HCT116 (cell line): ENCODE results near the gene OXT. TPM values are rescaled to one million over a fixed set of nuclear protein-coding genes. Genes with fewer than 3 reads are reported as not detected.

Source experiments
- ATAC-seq: fragments of 200-7000 bp; cut with Tn5 transposase; 2 replicates; pipeline ENCODE4 v1.9.1; 2020; ENCODE audit warnings: mild to moderate bottlenecking, moderate library complexity
- BruUV-seq: library from RNA; stranded (reverse); fragments of 400-500 nt; replicated peaks from 2 replicates; lab custom pipeline; 2021; lab: Mats Ljungman, UMichigan
- CTCF ChIA-PET: fragments of 300-600 bp; sonication (Branson Sonifier 250); formaldehyde crosslinking; loops from one replicate; lab custom pipeline; 2021; ENCODE audit warnings: antibody characterized with exemption; lab: Charles Lee
- POLR2A ChIA-PET: fragments of 300-600, 350-600 bp; sonication (Branson Sonifier 250); formaldehyde crosslinking; loops from one replicate; lab custom pipeline; 2021; ENCODE audit warnings: antibody characterized with exemption; lab: Charles Lee
- RAD21 ChIA-PET, 2 experiments: fragments of 300-600 bp; sonication (Branson Sonifier 250); formaldehyde crosslinking; loops; one replicate each; lab custom pipeline; 2023; ENCODE audit warnings: low total read pairs in 2 of 2; ENCODE audit not compliant: uncharacterized antibody in 2 of 2, unreplicated experiment in 2 of 2, low non-redundant PET in 1 of 2; lab: Charles Lee
- DNase-seq: peaks from one replicate; pipeline ENCODE4 v3.0.0-alpha.2; 2010; ENCODE audit warnings: low read depth, low spot score
- H2AFZ ChIP-seq: fragments of 200-600 bp; shearing (Covaris generic), sonication (generic); 2 replicates; pipeline ENCODE4 v1.6.1; 2017; ENCODE audit warnings: low read depth, mixed run types, mixed read lengths, antibody characterized with exemption, low read length; ENCODE audit not compliant: poor library complexity, severe bottlenecking
- H3K27ac ChIP-seq: 2 replicates; pipeline ENCODE4 v1.5.1; 2012; ENCODE audit warnings: low read depth, low read length
- H3K27me3 ChIP-seq: fragments of 200-600 bp; sonication (generic); 2 replicates; pipeline ENCODE4 v1.6.1; 2016; ENCODE audit warnings: mixed run types, low read length, mixed read lengths; ENCODE audit not compliant: insufficient read depth
- H3K36me3 ChIP-seq, 2 experiments: fragments of 200-500 bp in 1 of 2; fragments of 200-600 bp in 1 of 2; sonication (Bioruptor generic) in 1 of 2; sonication (generic) in 1 of 2; 2 replicates each; pipeline versions ENCODE4 v1.5.1 to v1.6.1; 2014 to 2016; ENCODE audit warnings: low read length in 2 of 2, inconsistent platforms in 1 of 2, mixed read lengths in 1 of 2, mixed run types in 1 of 2; ENCODE audit not compliant: insufficient read depth in 2 of 2, control insufficient read depth in 1 of 2
- H3K4me1 ChIP-seq, 2 experiments: fragments of 200-600 bp in 1 of 2; sonication (generic) in 1 of 2; 2 replicates each; pipeline versions ENCODE4 v1.5.1 to v1.6.1; 2012 to 2017; ENCODE audit warnings: low read length in 2 of 2, inconsistent platforms in 1 of 2, mild to moderate bottlenecking in 1 of 2, mixed read lengths in 1 of 2, mixed run types in 1 of 2, moderate library complexity in 1 of 2; ENCODE audit not compliant: insufficient read depth in 2 of 2, control insufficient read depth in 1 of 2
- H3K4me2 ChIP-seq: fragments of 200-600 bp; sonication (generic); 2 replicates; pipeline ENCODE4 v1.6.1; 2017; ENCODE audit warnings: mixed run types, low read length, mixed read lengths
- H3K4me3 ChIP-seq, 2 experiments: fragments of 200-600 bp in 1 of 2; sonication (generic) in 1 of 2; replicated peaks in 1 of 2; 2 replicates each; pipeline ENCODE4 v1.5.1; 2011 to 2016; ENCODE audit warnings: low read length in 2 of 2, control low read depth in 1 of 2, low read depth in 1 of 2, mild to moderate bottlenecking in 1 of 2, mixed read lengths in 1 of 2, mixed run types in 1 of 2
- H3K79me2 ChIP-seq: fragments of 200-600 bp; sonication (generic); 2 replicates; pipeline ENCODE4 v1.6.1; 2017; ENCODE audit warnings: mild to moderate bottlenecking, mixed run types, low read length, moderate library complexity, mixed read lengths; ENCODE audit not compliant: insufficient read depth
- H3K9ac ChIP-seq: fragments of 200-600 bp; sonication (generic); 2 replicates; pipeline ENCODE4 v1.6.1; 2016; ENCODE audit warnings: low read length, mixed read lengths
- H3K9me2 ChIP-seq: fragments of 200-600 bp; sonication (generic), shearing (Covaris generic); 2 replicates; pipeline ENCODE4 v1.6.1; 2017; ENCODE audit warnings: mixed run types, mild to moderate bottlenecking, moderate library complexity; ENCODE audit not compliant: insufficient read depth
- H3K9me3 ChIP-seq, 2 experiments: fragments of 200-500 bp in 1 of 2; fragments of 200-600 bp in 1 of 2; sonication (Bioruptor generic) in 1 of 2; sonication (generic) in 1 of 2; 2 replicates each; pipeline ENCODE4 v1.6.1; 2014 to 2017; ENCODE audit warnings: low read length in 2 of 2, mixed read lengths in 2 of 2, inconsistent platforms in 1 of 2, low read depth in 1 of 2, mild to moderate bottlenecking in 1 of 2, mixed run types in 1 of 2, moderate library complexity in 1 of 2; ENCODE audit not compliant: control insufficient read depth in 1 of 2, insufficient read depth in 1 of 2
- H4K20me1 ChIP-seq: fragments of 200-600 bp; sonication (generic), shearing (Covaris generic); 2 replicates; pipeline ENCODE4 v1.6.1; 2017; ENCODE audit warnings: mixed run types, mild to moderate bottlenecking, moderate library complexity; ENCODE audit not compliant: insufficient read depth
- CEBPB ChIP-seq: IDR thresholded peaks from 2 replicates; pipeline ENCODE4 v1.6.1; 2012; ENCODE audit warnings: low read depth
- CTCF ChIP-seq, 3 experiments: fragments of 200-600 bp in 1 of 3; sonication (generic) in 1 of 3; IDR thresholded peaks in 2 of 3; conservative IDR thresholded peaks in 1 of 3; 2 replicates each; pipeline ENCODE4 v1.5.1; 2012 to 2017; ENCODE audit warnings: low read depth in 2 of 3, low read length in 2 of 3, antibody characterized with exemption in 1 of 3, borderline replicate concordance in 1 of 3, control low read depth in 1 of 3, mild to moderate bottlenecking in 1 of 3, mixed read lengths in 1 of 3, mixed run types in 1 of 3, moderate library complexity in 1 of 3; ENCODE audit not compliant: insufficient read depth in 1 of 3
- EGR1 ChIP-seq: IDR thresholded peaks from 2 replicates; pipeline ENCODE4 v1.6.1; 2012; ENCODE audit warnings: low read depth
- EZH2 ChIP-seq: fragments of 200-600 bp; sonication (generic); IDR thresholded peaks from 2 replicates; pipeline ENCODE4 v1.6.1; 2017; ENCODE audit warnings: antibody characterized with exemption, mixed run types
- EZH2phosphoT487 ChIP-seq: fragments of 200-600 bp; IDR thresholded peaks from 2 replicates; pipeline ENCODE4 v1.6.1; 2018; ENCODE audit warnings: antibody characterized with exemption, borderline replicate concordance
- FOSL1 ChIP-seq: IDR thresholded peaks from 2 replicates; pipeline ENCODE4 v1.6.1; 2012; ENCODE audit warnings: low read depth
- JUND ChIP-seq: IDR thresholded peaks from 2 replicates; pipeline ENCODE4 v1.6.1; 2012
- POLR2A ChIP-seq: IDR thresholded peaks from 2 replicates; pipeline ENCODE4 v1.7.0; 2011; ENCODE audit warnings: borderline replicate concordance; ENCODE audit not compliant: insufficient read depth, insufficient read length; ENCODE audit errors: extremely low read depth
- POLR2AphosphoS5 ChIP-seq: IDR thresholded peaks from 2 replicates; pipeline ENCODE4 v1.6.1; 2011; ENCODE audit warnings: mild to moderate bottlenecking, low read depth, low read length, moderate library complexity
- RAD21 ChIP-seq: IDR thresholded peaks from 2 replicates; pipeline ENCODE4 v1.6.1; 2012; ENCODE audit warnings: low read depth, mild to moderate bottlenecking
- SRF ChIP-seq: IDR thresholded peaks from 2 replicates; pipeline ENCODE4 v1.6.1; 2012; ENCODE audit warnings: low read depth
- TCF7L2 ChIP-seq: IDR thresholded peaks from 2 replicates; pipeline ENCODE4 v1.7.0; 2011; ENCODE audit warnings: borderline replicate concordance, inconsistent platforms; ENCODE audit not compliant: insufficient read depth, insufficient read length; ENCODE audit errors: extremely low read depth
- YY1 ChIP-seq: IDR thresholded peaks from 2 replicates; pipeline ENCODE4 v1.6.1; 2011; ENCODE audit warnings: low read length, low read depth, moderate library complexity, mild to moderate bottlenecking; ENCODE audit not compliant: insufficient replicate concordance; ENCODE audit errors: extremely low read depth
- ZFX ChIP-seq: fragments of 450-650 bp; IDR thresholded peaks from 2 replicates; pipeline ENCODE4 v1.6.1; 2017
- ZNF274 ChIP-seq: fragments of 200-500 bp; sonication (Bioruptor generic); IDR thresholded peaks from 2 replicates; pipeline ENCODE4 v1.6.1; 2014; ENCODE audit warnings: mild to moderate bottlenecking, low read depth, low read length, inconsistent platforms
- intact Hi-C: fragments of 100-400 bp; cut with micrococcal nuclease; formaldehyde crosslinking; loops from 2 replicates; pipeline ENCODE4 v1.10.0; 2022
- total RNA-seq: library from RNA; stranded (reverse); gene quantifications from one replicate; pipeline ENCODE4 v1.2.1, GENCODE V29; 2021; ENCODE audit not compliant: unreplicated experiment
- TF ChIP-seq, protein P1 (sequence below): IDR thresholded peaks from 2 replicates; pipeline ENCODE4 v1.6.1; 2012

The OXT gene
- total RNA-seq, 1 experiment from 2014 or later = not detected

GRCh38 chr20:3106658-3107463 is 35.4 kb downstream of the OXT start:
- no TSS peak for BruUV-seq
- CTCF ChIA-PET = no interaction called here
- Histone ChIP-seq H2AFZ (no peak overlapping the region), H3K9ac (no peak overlapping the region), H3K4me3 (no peak overlapping the region), H3K4me2 (no peak overlapping the region), H4K20me1 (no peaks in the 10 kb centered on the region), H3K27ac (no peak overlapping the region), H3K9me2 (no peaks in the 10 kb centered on the region), H3K36me3 (no peaks in the 10 kb centered on the region; a peak in 1 of 4 replicates), H3K9me3 (no peaks in the 10 kb centered on the region), H3K27me3 (no peaks in the 10 kb centered on the region), H3K4me1 (no peaks in the 10 kb centered on the region), H3K79me2 (no peaks in the 10 kb centered on the region)
- no peak for ATAC-seq
- POLR2A ChIA-PET = no interaction called here
- RAD21 ChIA-PET = no interaction called here
- DNase-seq = no peak
- TF ChIP-seq EZH2 (no peak), JUND (no peak), FOSL1 (no peak), EZH2phosphoT487 (no peak), POLR2A (no peak), POLR2AphosphoS5 (no peak), ZFX (no peak), CTCF (IDR thresholded peaks at IDR 0.05 in 2 of 3, conservative IDR thresholded peaks at IDR 0.05 in 1 of 3; ENCODE audit: borderline replicate concordance in 1 of 3, insufficient read depth in 1 of 3, low read depth in 2 of 3, low read length in 2 of 3) (no peak), RAD21 (no peak), CEBPB (no peak), ZNF274 (no peak), TCF7L2 (no peak), YY1 (no peak), SRF (no peak), EGR1 (no peak)
- TF ChIP-seq, protein P1, sequence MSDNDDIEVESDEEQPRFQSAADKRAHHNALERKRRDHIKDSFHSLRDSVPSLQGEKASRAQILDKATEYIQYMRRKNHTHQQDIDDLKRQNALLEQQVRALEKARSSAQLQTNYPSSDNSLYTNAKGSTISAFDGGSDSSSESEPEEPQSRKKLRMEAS = no peak
- intact Hi-C loops = no loop called here
